HepG2 (cell line): ENCODE data around the gene PPP4R4. TPM values are rescaled to one million over a fixed set of nuclear protein-coding genes. Genes with fewer than 3 reads are reported as not detected.

Source experiments
- ATAC-seq: fragments of 200-7000 bp; cut with Tn5 transposase; 3 replicates; pipeline ENCODE4 v1.9.1; 2020; ENCODE audit warnings: mild to moderate bottlenecking, moderate library complexity
- BruUV-seq: library from RNA; stranded (reverse); fragments of 400-500 nt; replicated peaks from 2 replicates; lab custom pipeline; 2021; lab: Mats Ljungman, UMichigan
- CTCF ChIA-PET: fragments of 300-600 bp; formaldehyde crosslinking; extraction: SDS; loops from one replicate; lab custom pipeline; 2021; ENCODE audit warnings: low total read pairs, inconsistent platforms, low intra/inter-chr PET ratio; lab: Yijun Ruan, JAX
- POLR2A ChIA-PET: fragments of 350-600 bp; sonication (Branson Sonifier 250); formaldehyde crosslinking; loops from one replicate; lab custom pipeline; 2020; ENCODE audit warnings: antibody characterized with exemption, inconsistent platforms; lab: Yijun Ruan, JAX
- DNase-seq: peaks from one replicate; pipeline ENCODE4 v3.0.0-alpha.2; 2015; ENCODE audit warnings: low spot score
- FAIRE-seq: peaks from 3 replicates; lab custom pipeline; 2011; peaks lifted over from hg19 to GRCh38; lab: Jason Lieb, UNC
- H2AFZ ChIP-seq: one replicate; pipeline ENCODE4 v1.6.1; 2011; ENCODE audit warnings: low read length, inconsistent platforms
- H3K27ac ChIP-seq: fragments of 300-600 bp; 3 replicates; pipeline ENCODE4 v1.8.0; 2011; ENCODE audit warnings: mixed run types, mild to moderate bottlenecking, mixed read lengths, low read length, inconsistent platforms; ENCODE audit not compliant: insufficient read depth; ENCODE audit errors: extremely low read length
- H3K27me3 ChIP-seq, 2 experiments: fragments of 200-600 bp in 1 of 2; 2 replicates in 1 of 2; 3 replicates in 1 of 2; pipeline versions ENCODE4 v1.6.0 to v1.8.0; 2011; ENCODE audit warnings: low read length in 2 of 2, mild to moderate bottlenecking in 2 of 2, moderate library complexity in 2 of 2, inconsistent platforms in 1 of 2; ENCODE audit not compliant: insufficient read depth in 2 of 2, control insufficient read depth in 1 of 2
- H3K36me3 ChIP-seq, 2 experiments: fragments of 200-600 bp in 1 of 2; replicated peaks in 1 of 2; 2 replicates in 1 of 2; 3 replicates in 1 of 2; pipeline versions ENCODE4 v1.5.1 to v1.8.0; 2011; ENCODE audit warnings: low read length in 2 of 2, inconsistent platforms in 1 of 2; ENCODE audit not compliant: insufficient read depth in 2 of 2, control insufficient read depth in 1 of 2
- H3K4me1 ChIP-seq: 2 replicates; pipeline ENCODE4 v1.5.1; 2012; ENCODE audit warnings: low read length, inconsistent platforms; ENCODE audit not compliant: insufficient read depth
- H3K4me2 ChIP-seq: 2 replicates; pipeline ENCODE4 v1.6.0; 2011; ENCODE audit warnings: low read depth, low read length, inconsistent platforms
- H3K4me3 ChIP-seq, 3 experiments: fragments of 200-600 bp in 1 of 3; sonication (generic), shearing (Covaris generic) in 1 of 3; replicated peaks in 1 of 3; 2 replicates each; pipeline ENCODE4 v1.5.1; 2011 to 2016; ENCODE audit warnings: low read length in 3 of 3, inconsistent platforms in 2 of 3, low read depth in 2 of 3, mild to moderate bottlenecking in 2 of 3, control low read depth in 1 of 3, mixed read lengths in 1 of 3; ENCODE audit not compliant: insufficient read depth in 1 of 3
- H3K79me2 ChIP-seq: one replicate; pipeline ENCODE4 v1.6.1; 2011; ENCODE audit warnings: low read length, inconsistent platforms; ENCODE audit not compliant: insufficient read depth
- H3K9ac ChIP-seq: 2 replicates; pipeline ENCODE4 v1.6.0; 2011; ENCODE audit warnings: mild to moderate bottlenecking, low read depth, low read length, inconsistent platforms; ENCODE audit not compliant: insufficient read depth
- H3K9me3 ChIP-seq: 2 replicates; pipeline ENCODE4 v1.5.1; 2012; ENCODE audit warnings: mild to moderate bottlenecking, low read length
- H4K20me1 ChIP-seq: 2 replicates; pipeline ENCODE4 v1.6.0; 2011; ENCODE audit warnings: inconsistent platforms, mild to moderate bottlenecking, low read length, moderate library complexity; ENCODE audit not compliant: insufficient read depth
- CBX1 ChIP-seq: IDR thresholded peaks from one replicate; pipeline ENCODE4 v1.6.1; 2016; ENCODE audit warnings: antibody characterized with exemption, low read depth
- CEBPB ChIP-seq: IDR thresholded peaks from 2 replicates; pipeline ENCODE4 v1.6.1; 2011; ENCODE audit warnings: low read depth, low read length, improper control_type of control experiment, borderline replicate concordance
- CEBPG ChIP-seq: IDR thresholded peaks from 2 replicates; pipeline ENCODE4 v1.6.1; 2016
- GRHL1 ChIP-seq: sonication (generic); formaldehyde crosslinking; conservative IDR thresholded peaks from 2 replicates; pipeline ENCODE4 v1.8.0; 2022; ENCODE audit warnings: missing genetic modification reagents
- KLF13 ChIP-seq: sonication (generic); formaldehyde crosslinking; IDR thresholded peaks from 2 replicates; pipeline ENCODE4 v1.4.0; 2020; ENCODE audit warnings: mild to moderate bottlenecking, missing genetic modification reagents
- MAFF ChIP-seq: IDR thresholded peaks from 2 replicates; pipeline ENCODE4 v1.6.1; 2011; ENCODE audit warnings: low read depth, low read length, improper control_type of control experiment
- PHF21A ChIP-seq: sonication (generic); formaldehyde crosslinking; IDR thresholded peaks from 2 replicates; pipeline ENCODE4 v1.5.0; 2020; ENCODE audit warnings: mild to moderate bottlenecking, missing genetic modification reagents
- RARA ChIP-seq: IDR thresholded peaks from 2 replicates; pipeline ENCODE4 v1.6.1; 2016; ENCODE audit warnings: missing genetic modification reagents, missing compliant biosample characterization
- STAG1 ChIP-seq: sonication (generic); formaldehyde crosslinking; IDR thresholded peaks from 2 replicates; pipeline ENCODE4 v1.4.0; 2020; ENCODE audit warnings: missing genetic modification reagents
- ZNF556 ChIP-seq: sonication (generic); formaldehyde crosslinking; IDR thresholded peaks from 2 replicates; pipeline ENCODE4 v1.4.0; 2020; ENCODE audit warnings: mild to moderate bottlenecking, missing genetic modification reagents, borderline replicate concordance
- ZNF709 ChIP-seq: sonication (generic); formaldehyde crosslinking; IDR thresholded peaks from 2 replicates; pipeline ENCODE4 v1.5.0; 2020; ENCODE audit warnings: mild to moderate bottlenecking, missing genetic modification reagents
- WGBS: methylation state at CpG from one replicate; pipeline ENCODE4 v1.1.6; 2017; ENCODE audit warnings: low lambda C conversion rate; 5-methylcytosine and 5-hydroxymethylcytosine counted together
- in situ Hi-C: cut with HindIII; loops from 2 replicates; pipeline ENCODE4 v1.10.0; 2017; ENCODE audit warnings: low pct_unique_long_range_greater_than_20kb; ENCODE audit not compliant: extremely low pct_ligation_motif_present
- intact Hi-C: fragments of 100-400 bp; cut with micrococcal nuclease; formaldehyde crosslinking; loops from one replicate; pipeline ENCODE4 v1.10.0; 2022; ENCODE audit not compliant: unreplicated experiment
- polyA plus RNA-seq, 8 experiments: library from polyadenylated mRNA; depleted of rRNA in 3 of 8; stranded (reverse) in 7 of 8; unstranded in 1 of 8; fragments of >200 nt; fragmentation: Illumina TruSeq in 4 of 8; extraction: Trizol in 4 of 8; gene quantifications; 2 replicates each; pipeline versions ENCODE4 v1.2.1 to v1.2.3, GENCODE V29; 2011 to 2016; ENCODE audit warnings: low read depth in 4 of 8, missing spikeins in 1 of 8, mixed read lengths in 1 of 8; ENCODE audit not compliant: insufficient read depth in 1 of 8
- total RNA-seq, 5 experiments: library from RNA; depleted of rRNA; stranded (reverse); fragments of >200 nt; fragmentation: Illumina TruSeq; extraction: Trizol; gene quantifications; 2 replicates each; pipeline ENCODE4 v1.2.3, GENCODE V29; 2016; ENCODE audit warnings: low read depth in 1 of 5

Gene PPP4R4
- total and polyA plus RNA-seq, 2 of the 13 experiments (the other 11 are each of a cell fraction or from before 2014, with no cell fraction given), result 9.5 to 19.8 TPM

DNA sequence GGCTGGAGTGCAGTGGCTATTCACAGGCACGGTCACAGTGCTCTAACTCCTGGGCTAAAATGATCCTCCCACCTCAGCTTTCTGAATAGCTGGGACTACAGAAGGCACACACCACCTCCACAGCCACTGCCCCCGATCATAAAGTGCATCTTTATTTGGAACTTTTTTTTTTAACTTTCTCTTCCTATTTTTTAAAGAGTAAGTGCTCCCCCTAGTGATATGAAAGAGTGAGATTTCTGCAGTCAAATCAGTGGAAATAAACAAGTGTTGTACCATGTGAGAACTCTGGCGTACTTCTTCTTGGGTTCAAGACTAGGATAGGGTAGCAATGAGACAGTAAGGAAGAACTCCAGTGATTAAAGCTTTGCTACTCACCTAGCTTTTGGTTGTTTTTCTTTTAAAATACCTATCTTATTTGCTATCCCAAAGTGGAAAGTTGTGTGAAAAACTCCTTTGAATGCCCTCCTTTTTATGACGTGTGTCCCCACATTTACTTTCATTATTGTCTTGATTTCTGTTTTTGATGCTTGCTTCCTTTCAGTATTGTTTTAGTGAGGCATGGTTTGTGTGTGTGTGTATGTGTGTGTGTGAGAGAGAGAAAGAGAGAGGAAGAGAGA lies 6.6 kb downstream of the PPP4R4 start (continued):
- TF ChIP-seq ZNF556 (CRISPR knock-in tag) (0 out of 2 replicates have a peak, but pooled peaks have one; percentile 46), RARA (CRISPR knock-in tag) (0 out of 2 replicates have a peak, but pooled peaks have one; percentile 3), STAG1 (CRISPR knock-in tag) (peak; percentile 45; the same call in 1 of the 2 replicates), PHF21A (CRISPR knock-in tag) (peak; percentile 20; the same call in 1 of the 2 replicates)
- TF ChIP-seq, all 625 proteins: peak for 26

DNA sequence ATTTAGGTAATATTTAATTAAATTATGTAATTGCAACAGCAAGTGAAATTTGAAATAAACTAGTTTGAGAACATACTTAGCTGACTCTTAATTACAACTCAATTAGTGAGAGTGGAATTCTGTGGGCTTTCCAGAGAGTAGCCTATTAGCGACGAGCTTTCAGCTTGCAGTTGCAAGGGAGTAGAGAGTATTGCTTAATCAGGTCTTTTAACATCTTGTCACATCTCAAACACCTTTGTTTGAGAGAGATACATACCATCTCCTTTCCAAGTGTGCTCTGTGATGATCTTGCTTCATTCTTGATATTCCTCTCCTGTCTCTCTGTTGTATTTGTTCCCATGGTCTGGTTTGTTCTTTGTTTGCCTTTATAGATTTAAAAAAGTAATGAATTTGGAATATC lies 7.7 kb downstream of the PPP4R4 start:
- no peak for ATAC-seq
- intact Hi-C loops, result no loop called here
- WGBS, result 77% methylated on average over 2 of the region's 2 CpGs
- H3K9me3 ChIP-seq, result no peaks in the 10 kb centered on the region
- TF ChIP-seq CEBPG (CRISPR knock-in tag), result peak; percentile 66
- TF ChIP-seq ZNF709 (CRISPR knock-in tag), result no peak
- no peak for TF ChIP-seq GRHL1
- TF ChIP-seq CBX1, result no peak
- TF ChIP-seq CEBPB, result peak; percentile 80
- no peak for TF ChIP-seq KLF13
- 0 out of 2 replicates have a peak, but pooled peaks have one; percentile 11 for TF ChIP-seq MAFF
- DNase-seq, result no peak
- H3K79me2 ChIP-seq, result peaks cover 33% of the 10 kb centered on the region
- H3K9ac ChIP-seq, result no peak overlapping the region
- no peak overlapping the region for H3K4me3 ChIP-seq
- CTCF ChIA-PET, result no interaction called here
- no peaks in the 10 kb centered on the region for H3K36me3 ChIP-seq
- no peaks in the 10 kb centered on the region for H3K27me3 ChIP-seq
- no peak overlapping the region for H3K27ac ChIP-seq
- no TSS peak for BruUV-seq
- no peaks in the 10 kb centered on the region for H4K20me1 ChIP-seq
- H3K4me1 ChIP-seq, result peaks cover 55% of the 10 kb centered on the region
- in situ Hi-C loops, result no loop called here
- no peak overlapping the region for H2AFZ ChIP-seq
- FAIRE-seq, result no peak
- no peak overlapping the region for H3K4me2 ChIP-seq
- POLR2A ChIA-PET, result interaction anchor here (1.3 kb wide), 1 partner anchor 126 kb away, joined by 3 read pairs; no protein-coding TSS in a partner anchor
